Ishikawa (cell line): ENCODE data around the gene ESPN.
A peak's percentile ranks its signal among the peaks of the same experiment; 100 is the strongest.

Experiments
- CEBPB ChIP-seq: IDR thresholded peaks from 2 replicates; pipeline ENCODE4 v1.6.1; 2012
- CREB1 ChIP-seq: IDR thresholded peaks from 2 replicates; pipeline ENCODE4 v1.6.1; 2012; ENCODE audit warnings: low read depth
- EGR1 ChIP-seq: IDR thresholded peaks from 2 replicates; pipeline ENCODE4 v1.6.1; 2012
- EP300 ChIP-seq: IDR thresholded peaks from 2 replicates; pipeline ENCODE4 v1.6.1; 2012; ENCODE audit warnings: borderline replicate concordance
- FOXM1 ChIP-seq: IDR thresholded peaks from 2 replicates; pipeline ENCODE4 v1.6.1; 2012; ENCODE audit warnings: low read depth, borderline replicate concordance
- NFIC ChIP-seq: IDR thresholded peaks from 2 replicates; pipeline ENCODE4 v1.6.1; 2012
- RAD21 ChIP-seq: IDR thresholded peaks from 2 replicates; pipeline ENCODE4 v1.6.1; 2012; ENCODE audit warnings: low read depth
- REST ChIP-seq: IDR thresholded peaks from 2 replicates; pipeline ENCODE4 v1.6.1; 2012; ENCODE audit warnings: low read depth, mild to moderate bottlenecking
- TAF1 ChIP-seq: IDR thresholded peaks from 2 replicates; pipeline ENCODE4 v1.6.1; 2012; ENCODE audit warnings: low read depth, mild to moderate bottlenecking
- TCF12 ChIP-seq: IDR thresholded peaks from 2 replicates; pipeline ENCODE4 v1.6.1; 2012; ENCODE audit warnings: low read depth
- TEAD4 ChIP-seq: IDR thresholded peaks from 2 replicates; pipeline ENCODE4 v1.6.1; 2012
- YY1 ChIP-seq: IDR thresholded peaks from 2 replicates; pipeline ENCODE4 v1.6.1; 2012; ENCODE audit warnings: low read depth
- ZBTB7A ChIP-seq: IDR thresholded peaks from 2 replicates; pipeline ENCODE4 v1.6.1; 2012; ENCODE audit warnings: low read depth
- TF ChIP-seq, protein P1 (sequence below): IDR thresholded peaks from 2 replicates; pipeline ENCODE4 v1.6.1; 2012
- TF ChIP-seq, protein P2 (sequence below): IDR thresholded peaks from 2 replicates; pipeline ENCODE4 v1.6.1; 2012

ESPN gene

DNA sequence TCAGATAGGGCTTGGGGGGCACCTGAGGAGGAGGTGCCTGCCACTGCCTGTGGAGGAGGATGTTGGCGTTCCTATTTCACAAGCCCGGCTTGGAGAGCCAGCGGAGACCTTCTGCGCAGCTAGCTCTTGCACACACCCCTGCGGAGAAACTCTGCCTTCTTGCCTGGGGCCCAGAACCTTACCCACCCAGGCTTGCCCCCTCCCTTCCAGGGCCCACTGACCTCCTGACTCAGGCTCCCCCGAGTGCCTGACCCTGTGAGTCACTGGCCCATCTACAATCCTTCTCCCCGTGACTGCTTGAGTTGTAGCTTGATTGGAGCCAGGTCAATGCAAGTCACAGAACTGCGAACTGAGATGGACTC, 8.3 kb upstream of the ESPN start:
- TF ChIP-seq EGR1, result no peak
- no peak for TF ChIP-seq TAF1
- TF ChIP-seq REST, result no peak
- TF ChIP-seq TEAD4, result no peak
- TF ChIP-seq, protein P1, sequence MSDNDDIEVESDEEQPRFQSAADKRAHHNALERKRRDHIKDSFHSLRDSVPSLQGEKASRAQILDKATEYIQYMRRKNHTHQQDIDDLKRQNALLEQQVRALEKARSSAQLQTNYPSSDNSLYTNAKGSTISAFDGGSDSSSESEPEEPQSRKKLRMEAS, result no peak
- TF ChIP-seq, protein P2, sequence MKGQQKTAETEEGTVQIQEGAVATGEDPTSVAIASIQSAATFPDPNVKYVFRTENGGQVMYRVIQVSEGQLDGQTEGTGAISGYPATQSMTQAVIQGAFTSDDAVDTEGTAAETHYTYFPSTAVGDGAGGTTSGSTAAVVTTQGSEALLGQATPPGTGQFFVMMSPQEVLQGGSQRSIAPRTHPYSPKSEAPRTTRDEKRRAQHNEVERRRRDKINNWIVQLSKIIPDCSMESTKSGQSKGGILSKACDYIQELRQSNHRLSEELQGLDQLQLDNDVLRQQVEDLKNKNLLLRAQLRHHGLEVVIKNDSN, result no peak
- no peak for TF ChIP-seq YY1
- TF ChIP-seq CREB1, result no peak
- no peak for TF ChIP-seq RAD21
- no peak for TF ChIP-seq CEBPB
- TF ChIP-seq EP300, result no peak
- no peak for TF ChIP-seq ZBTB7A
- TF ChIP-seq NFIC, result no peak

DNA sequence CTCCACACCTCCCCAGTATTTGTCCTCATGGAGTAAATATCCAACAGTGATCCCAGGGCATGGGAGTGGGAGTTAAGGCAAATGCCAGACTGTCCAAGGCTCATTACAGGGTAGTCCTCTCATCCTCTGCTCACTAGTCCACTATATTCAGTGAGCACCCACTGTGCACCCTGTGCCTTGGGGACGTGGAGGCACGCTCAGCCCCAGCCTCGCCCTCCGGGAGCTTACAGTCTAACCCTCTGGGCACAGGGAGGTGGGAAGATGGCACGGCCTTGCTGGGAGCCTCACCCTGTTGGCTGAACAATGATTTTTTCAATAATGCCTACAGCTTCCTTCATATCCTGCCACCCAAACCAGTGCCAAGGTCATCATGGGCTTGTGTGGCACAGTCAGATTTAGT, 7.7 kb upstream of the ESPN start:
- no peak for TF ChIP-seq RAD21
- TF ChIP-seq EGR1, result no peak
- no peak for TF ChIP-seq REST
- no peak for TF ChIP-seq TAF1
- no peak for TF ChIP-seq NFIC
- TF ChIP-seq CEBPB, result no peak
- no peak for TF ChIP-seq TEAD4
- TF ChIP-seq, protein P2, result no peak
- no peak for TF ChIP-seq CREB1
- no peak for TF ChIP-seq ZBTB7A
- TF ChIP-seq YY1, result no peak

GRCh38 chr1:6417961-6418667, 6.5 kb upstream of the ESPN start:
- TF ChIP-seq TAF1 (no peak), EGR1 (no peak), CREB1 (no peak), FOXM1 (no peak), ZBTB7A (no peak), TEAD4 (no peak), NFIC (no peak), RAD21 (no peak)
- TF ChIP-seq, protein P1, result no peak

DNA sequence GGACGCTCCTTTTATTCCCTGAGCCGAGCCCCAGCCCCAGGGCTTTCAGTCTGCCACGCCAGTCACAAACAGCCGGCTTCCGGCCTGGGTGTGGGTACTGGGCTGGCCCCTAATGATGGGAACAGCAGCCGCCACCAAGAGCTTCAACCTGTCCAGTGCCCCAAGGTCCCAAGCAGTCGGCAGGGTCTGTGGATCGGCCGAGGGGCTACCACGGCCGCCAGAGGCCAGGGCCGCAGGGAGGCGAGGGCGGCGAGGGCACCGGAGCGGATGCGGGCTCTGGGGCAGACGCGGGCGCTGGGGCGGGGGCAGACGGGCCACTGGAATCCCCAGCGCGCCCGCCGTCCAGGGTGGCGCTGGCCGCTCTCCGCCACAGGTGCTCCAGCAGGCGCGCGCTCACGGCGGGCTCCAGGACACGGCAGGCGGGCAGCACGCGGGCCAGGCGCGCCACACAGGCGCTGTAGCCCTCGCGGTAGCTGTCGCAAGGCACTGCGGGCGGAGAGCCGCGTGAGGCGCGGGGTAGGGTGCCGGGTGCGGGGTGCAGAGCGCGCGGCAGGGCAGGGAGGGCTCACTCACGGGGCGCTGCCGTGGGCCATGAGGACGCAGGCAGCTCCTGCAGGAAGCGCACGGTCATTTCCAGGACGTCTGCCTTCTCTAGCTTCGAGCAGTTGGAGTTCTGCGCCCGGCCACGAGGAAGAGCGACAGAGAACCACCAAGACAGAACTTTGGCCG, 5.7 kb upstream of the ESPN start:
- TF ChIP-seq EP300 (no peak), CEBPB (no peak), RAD21 (no peak)
- TF ChIP-seq, protein P2, result no peak
- TF ChIP-seq, protein P1, result peak; percentile 44; the same call in 1 of the 2 replicates

DNA sequence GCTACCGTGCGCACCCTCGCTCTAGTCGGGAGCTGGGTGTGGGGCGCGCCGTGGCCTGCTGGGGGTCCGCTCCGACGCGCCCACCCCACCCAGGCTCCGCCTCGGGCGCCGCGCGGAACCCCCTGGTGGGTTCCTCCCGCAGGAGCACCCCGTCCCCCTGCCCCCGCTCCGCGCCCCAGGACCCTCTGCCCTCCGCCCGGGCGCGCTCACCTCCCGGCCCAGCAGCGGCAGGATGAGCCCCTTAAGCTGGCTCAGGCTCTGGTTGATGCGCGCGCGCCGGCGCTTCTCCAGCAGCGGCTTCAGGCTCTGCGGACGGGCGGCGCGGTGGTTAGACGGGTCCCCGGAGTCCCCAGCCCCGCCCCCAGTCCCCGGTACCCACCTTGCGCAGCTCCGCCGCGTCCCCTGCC, 5.2 kb upstream of the ESPN start:
- TF ChIP-seq FOXM1, result no peak
- TF ChIP-seq TAF1, result no peak
- TF ChIP-seq, protein P2, result no peak
- no peak for TF ChIP-seq TCF12
- TF ChIP-seq CREB1, result no peak
- no peak for TF ChIP-seq TEAD4
- no peak for TF ChIP-seq EGR1
- no peak for TF ChIP-seq EP300
- TF ChIP-seq YY1, result no peak
- no peak for TF ChIP-seq CEBPB
- no peak for TF ChIP-seq ZBTB7A
- TF ChIP-seq RAD21, result no peak
- no peak for TF ChIP-seq REST
- TF ChIP-seq NFIC, result no peak
- TF ChIP-seq, protein P1, result no peak
